ENCODE data around the gene STK17A.

- TF ChIP-seq TAF1 (IDR thresholded peaks at IDR 0.05; ENCODE audit: low read depth) (no peak), EP300 (IDR thresholded peaks at IDR 0.05; ENCODE audit: borderline replicate concordance) (no peak)
These were observed 34.1 kb downstream of the STK17A start for GRCh38 chr7:43616977-43617376.

All from Ishikawa (cell line).